Uterus (tissue), 4 donors: ENCODE results near the gene ELOVL1. TPM values are rescaled to one million over a fixed set of nuclear protein-coding genes. Genes with fewer than 3 reads are reported as not detected.

Experiments
- DNase-seq, 2 donors: peaks; one replicate each; pipeline ENCODE4 v3.0.0-alpha.2; 2019 to 2020
- H3K27ac ChIP-seq, 2 donors: fragments of 200-600 bp; sonication (generic); 1 replicate in 1 of 2; 2 replicates in 1 of 2; pipeline ENCODE4 v1.5.1; 2016 to 2018
- H3K27me3 ChIP-seq, 2 donors: fragments of 200-600 bp; sonication (generic); one replicate each; pipeline ENCODE4 v1.5.1; 2018 to 2019; ENCODE audit warnings: control low read depth in 1 of 2
- H3K36me3 ChIP-seq, 2 donors: fragments of 200-600 bp; sonication (generic); one replicate each; pipeline ENCODE4 v1.5.1; 2019; ENCODE audit warnings: control low read depth in 1 of 2
- H3K4me1 ChIP-seq, 2 donors: fragments of 200-600 bp; sonication (generic); one replicate each; pipeline ENCODE4 v1.5.1; 2018 to 2019; ENCODE audit warnings: control low read depth in 1 of 2
- H3K4me3 ChIP-seq, 2 donors: fragments of 200-600 bp; sonication (generic); 1 replicate in 1 of 2; 2 replicates in 1 of 2; pipeline ENCODE4 v1.5.1; 2018 to 2019; ENCODE audit warnings: mild to moderate bottlenecking in 1 of 2
- H3K9me3 ChIP-seq, 2 donors: fragments of 200-600 bp; sonication (generic); one replicate each; pipeline ENCODE4 v1.5.1; 2019; ENCODE audit warnings: control low read depth in 1 of 2
- CTCF ChIP-seq, 4 experiments: fragments of 200-600 bp in 2 of 4; fragments of 450-650 bp in 2 of 4; sonication (generic) in 2 of 4; IDR thresholded peaks; one replicate each; pipeline ENCODE4 v1.5.1; 2016 to 2019; ENCODE audit warnings: antibody characterized with exemption in 4 of 4, mild to moderate bottlenecking in 2 of 4, moderate library complexity in 1 of 4
- POLR2A ChIP-seq, 2 donors: fragments of 450-650 bp; IDR thresholded peaks; one replicate each; pipeline ENCODE4 v1.6.1; 2016; ENCODE audit warnings: antibody characterized with exemption in 2 of 2, mild to moderate bottlenecking in 1 of 2, moderate library complexity in 1 of 2
- intact Hi-C: fragments of 100-400 bp; cut with DNase I; formaldehyde crosslinking; loops from one replicate; pipeline ENCODE4 v1.15.1; 2023; ENCODE audit warnings: low total_unique reads
- microRNA-seq: library from miRNA; unstranded; fragments of <30 nt; microRNA quantifications from one replicate; pipeline ENCODE4, GENCODE V29; 2016; ENCODE audit warnings: borderline microRNAs expressed, borderline replicate concordance
- total RNA-seq, 4 donors: library from RNA; depleted of rRNA in 3 of 4; stranded (reverse); fragments of >200 nt in 3 of 4; gene quantifications; one replicate each; pipeline versions ENCODE4 v1.1.0 to v1.2.4, GENCODE V29; 2014 to 2023
- donor health status: DM: yes; HTN: yes; CAD: no.

Gene ELOVL1
- total RNA-seq, 4 donors from 2014 or later, result 7.9 to 62.8 (median 34.9) TPM

GRCh38 chr1:43315963-43316737 lies 51.7 kb downstream of the ELOVL1 start:
- TF ChIP-seq POLR2A (IDR thresholded peaks at IDR 0.05) (no peak), CTCF (IDR thresholded peaks at IDR 0.05) (no peak)
- Histone ChIP-seq H3K27me3 (no peaks in the 10 kb centered on the region), H3K9me3 (no peaks in the 10 kb centered on the region), H3K36me3 (no peaks in the 10 kb centered on the region), H3K4me1 (no peaks in the 10 kb centered on the region), H3K4me3 (no peak overlapping the region), H3K27ac (no peak overlapping the region)
- intact Hi-C loops, result no loop called here
- no peak for DNase-seq

GRCh38 chr1:43315481-43315880 lies 52.3 kb downstream of the ELOVL1 start:
- Histone ChIP-seq H3K4me3 (no peak overlapping the region), H3K9me3 (no peaks in the 10 kb centered on the region), H3K27ac (no peak overlapping the region), H3K27me3 (no peaks in the 10 kb centered on the region), H3K4me1 (no peaks in the 10 kb centered on the region), H3K36me3 (no peaks in the 10 kb centered on the region)
- no peak for DNase-seq
- intact Hi-C loops, result no loop called here
- TF ChIP-seq CTCF (IDR thresholded peaks at IDR 0.05), result no peak
- TF ChIP-seq POLR2A (IDR thresholded peaks at IDR 0.05), result no peak

GRCh38 chr1:43314233-43314632 lies 53.6 kb downstream of the ELOVL1 start:
- H3K4me1 ChIP-seq, result no peaks in the 10 kb centered on the region
- intact Hi-C loops, result no loop called here
- H3K36me3 ChIP-seq, result no peaks in the 10 kb centered on the region
- H3K27ac ChIP-seq, result no peak overlapping the region
- no peak for DNase-seq
- no peaks in the 10 kb centered on the region for H3K27me3 ChIP-seq
- no peaks in the 10 kb centered on the region for H3K9me3 ChIP-seq
- TF ChIP-seq POLR2A (IDR thresholded peaks at IDR 0.05) (no peak), CTCF (IDR thresholded peaks at IDR 0.05) (no peak)
- H3K4me3 ChIP-seq, result no peak overlapping the region

GRCh38 chr1:43313771-43314170 lies 54.0 kb downstream of the ELOVL1 start:
- H3K27me3 ChIP-seq, result no peaks in the 10 kb centered on the region
- H3K4me3 ChIP-seq, result no peak overlapping the region
- no peaks in the 10 kb centered on the region for H3K9me3 ChIP-seq
- H3K36me3 ChIP-seq, result no peaks in the 10 kb centered on the region
- H3K4me1 ChIP-seq, result no peaks in the 10 kb centered on the region
- intact Hi-C loops, result no loop called here
- no peak overlapping the region for H3K27ac ChIP-seq
- TF ChIP-seq POLR2A (IDR thresholded peaks at IDR 0.05), result no peak
- TF ChIP-seq CTCF (IDR thresholded peaks at IDR 0.05), result no peak
- DNase-seq, result no peak

Small RNA genes within 50 kb of the gene (microRNA-seq; reads per million reads assigned to microRNA genes)
- 2.0 reads per million for gene MIR6734

Other genes starting within 250 kb of the ELOVL1 start
- gene EBNA1BP2, start 195.7 kb downstream of the ELOVL1 start, total RNA-seq, result 10 to 100 TPM; 15.4 to 42.4 (median 29.6) TPM
- gene CFAP57, start 195.7 kb downstream of the ELOVL1 start, total RNA-seq, result 1 to 10 TPM in 3 of 4 donors, under 1 TPM in 1; 0.40 to 5.6 (median 1.8) TPM
- gene TMEM125, start 98.0 kb downstream of the ELOVL1 start, total RNA-seq, result 1 to 10 TPM in 1 of 4 donors, under 1 TPM in 1, not detected in 2; 0.55 to 3.6 TPM
- gene C1orf210, start 82.4 kb downstream of the ELOVL1 start, total RNA-seq, result under 1 TPM in 1 of 4 donors, not detected in 3; 0.62 TPM
- 10 to 100 TPM; 47.4 to 80.7 (median 67.9) TPM for gene TIE1, start 67.0 kb downstream of the ELOVL1 start, total RNA-seq
- gene MPL, start 30.2 kb downstream of the ELOVL1 start, total RNA-seq, result 1 to 10 TPM in 1 of 4 donors, not detected in 3; 1.3 TPM
- gene CDC20, start 9.0 kb downstream of the ELOVL1 start, total RNA-seq, result 10 to 100 TPM in 1 of 4 donors, 1 to 10 TPM in 1, not detected in 2; 1.3 to 20.3 TPM
- gene MED8, start 21.8 kb upstream of the ELOVL1 start, total RNA-seq, result 10 to 100 TPM; 19.4 to 33.9 (median 28.5) TPM
- gene SZT2, start 21.9 kb upstream of the ELOVL1 start, total RNA-seq, result 100 to 1,000 TPM in 1 of 4 donors, 10 to 100 TPM in 3; 15.6 to 128 (median 31.0) TPM
- 10 to 100 TPM; 34.8 to 84.7 (median 70.5) TPM for gene HYI, start 85.9 kb upstream of the ELOVL1 start, total RNA-seq
- 100 to 1,000 TPM in 2 of 4 donors, 10 to 100 TPM in 2; 24.7 to 172 (median 124) TPM for gene PTPRF, start 162.9 kb upstream of the ELOVL1 start, total RNA-seq